IMR-90 (cell line): ENCODE data around the gene FAM3D. TPM values are rescaled to one million over a fixed set of nuclear protein-coding genes. Genes with fewer than 3 reads are reported as not detected.
A peak's percentile ranks its signal among the peaks of the same experiment; 100 is the strongest.

Experiments
- ATAC-seq: fragments of 200-7000 bp; cut with Tn5 transposase; 2 replicates; pipeline ENCODE4 v1.9.1; 2020; ENCODE audit warnings: low read depth, mild to moderate bottlenecking, moderate library complexity
- BruUV-seq: library from RNA; stranded (reverse); fragments of 400-500 nt; replicated peaks from 2 replicates; lab custom pipeline; 2021; lab: Mats Ljungman, UMichigan
- CTCF ChIA-PET: fragments of 300-600 bp; formaldehyde crosslinking; extraction: SDS; loops from one replicate; lab custom pipeline; 2021; ENCODE audit warnings: antibody characterized with exemption; lab: Yijun Ruan, JAX
- POLR2A ChIA-PET: fragments of 300-600 bp; sonication (Branson Sonifier 250); formaldehyde crosslinking; loops from one replicate; lab custom pipeline; 2022; ENCODE audit warnings: antibody characterized with exemption; ENCODE audit not compliant: unreplicated experiment; lab: Charles Lee
- DNase-seq: peaks from one replicate; pipeline ENCODE4 v3.0.0; 2013
- H2AFZ ChIP-seq: replicated peaks from 2 replicates; pipeline ENCODE3; 2013; ENCODE audit warnings: low read length, mild to moderate bottlenecking; ENCODE audit not compliant: poor library complexity
- H2AK5ac ChIP-seq: 2 replicates; pipeline ENCODE4 v1.6.1; 2013; ENCODE audit warnings: low read depth, low read length, inconsistent platforms
- H2AK9ac ChIP-seq: replicated peaks from 2 replicates; pipeline ENCODE3; 2013; ENCODE audit warnings: mild to moderate bottlenecking, low read depth, low read length, moderate library complexity; ENCODE audit not compliant: poor library complexity
- H2BK120ac ChIP-seq: 2 replicates; pipeline ENCODE4 v1.6.1; 2013; ENCODE audit warnings: low read depth, low read length, inconsistent platforms
- H2BK15ac ChIP-seq: 3 replicates; pipeline ENCODE4 v1.6.1; 2013; ENCODE audit warnings: low read depth, low read length, inconsistent platforms
- H2BK20ac ChIP-seq: 2 replicates; pipeline ENCODE4 v1.6.1; 2013; ENCODE audit warnings: low read depth, mild to moderate bottlenecking, inconsistent platforms, low read length, moderate library complexity
- H2BK5ac ChIP-seq: 2 replicates; pipeline ENCODE4 v1.6.1; 2013; ENCODE audit warnings: mild to moderate bottlenecking, low read depth, low read length, inconsistent platforms; ENCODE audit not compliant: poor library complexity, severe bottlenecking
- H3K14ac ChIP-seq: replicated peaks from 2 replicates; pipeline ENCODE4 v1.6.1; 2013; ENCODE audit warnings: low read depth, low read length, inconsistent platforms
- H3K18ac ChIP-seq: 2 replicates; pipeline ENCODE4 v1.6.1; 2013; ENCODE audit warnings: low read depth, low read length, control low read depth
- H3K23ac ChIP-seq: 2 replicates; pipeline ENCODE4 v1.6.1; 2013; ENCODE audit warnings: low read depth, low read length, inconsistent platforms
- H3K27ac ChIP-seq: 2 replicates; pipeline ENCODE4 v1.5.1; 2013; ENCODE audit warnings: mild to moderate bottlenecking, control low read depth, low read length; ENCODE audit not compliant: insufficient read depth
- H3K27me3 ChIP-seq: 2 replicates; pipeline ENCODE4 v1.6.1; 2013; ENCODE audit warnings: low read length; ENCODE audit not compliant: control insufficient read depth, insufficient read depth
- H3K36me3 ChIP-seq: 2 replicates; pipeline ENCODE4 v1.6.1; 2013; ENCODE audit warnings: low read length, mixed read lengths; ENCODE audit not compliant: control insufficient read depth, insufficient read depth
- H3K4ac ChIP-seq: 2 replicates; pipeline ENCODE4 v1.6.1; 2013; ENCODE audit warnings: low read depth, low read length, inconsistent platforms
- H3K4me1 ChIP-seq: 2 replicates; pipeline ENCODE4 v1.6.1; 2013; ENCODE audit warnings: low read length, mixed read lengths; ENCODE audit not compliant: control insufficient read depth, insufficient read depth
- H3K4me2 ChIP-seq: 2 replicates; pipeline ENCODE4 v1.6.1; 2013; ENCODE audit warnings: low read depth, mild to moderate bottlenecking, control low read depth, low read length, moderate library complexity
- H3K4me3 ChIP-seq: 2 replicates; pipeline ENCODE4 v1.5.1; 2013; ENCODE audit warnings: low read depth, mild to moderate bottlenecking, control low read depth, low read length, moderate library complexity; ENCODE audit not compliant: insufficient read depth
- H3K56ac ChIP-seq: 2 replicates; pipeline ENCODE4 v1.6.1; 2013; ENCODE audit warnings: low read length, inconsistent platforms; ENCODE audit not compliant: insufficient read depth; ENCODE audit errors: extremely low read depth
- H3K79me1 ChIP-seq, 2 experiments: 2 replicates each; pipeline ENCODE4 v1.6.1; 2013; ENCODE audit warnings: low read length in 2 of 2, inconsistent platforms in 1 of 2, low read depth in 1 of 2
- H3K9ac ChIP-seq: 2 replicates; pipeline ENCODE4 v1.6.1; 2013; ENCODE audit warnings: low read depth, low read length, control low read depth
- H3K9me1 ChIP-seq: 2 replicates; pipeline ENCODE4 v1.6.1; 2013; ENCODE audit warnings: low read length, inconsistent platforms; ENCODE audit not compliant: insufficient read depth
- H3K9me3 ChIP-seq: 2 replicates; pipeline ENCODE4 v1.6.1; 2013; ENCODE audit warnings: low read length; ENCODE audit not compliant: control insufficient read depth, insufficient read depth
- H4K20me1 ChIP-seq: 2 replicates; pipeline ENCODE4 v1.6.1; 2013; ENCODE audit warnings: low read length, inconsistent platforms; ENCODE audit not compliant: insufficient read depth
- H4K5ac ChIP-seq: 2 replicates; pipeline ENCODE4 v1.6.1; 2013; ENCODE audit warnings: mild to moderate bottlenecking, low read depth, low read length, control low read depth
- H4K8ac ChIP-seq, 2 experiments: 2 replicates each; pipeline ENCODE4 v1.6.1; 2013; ENCODE audit warnings: low read depth in 2 of 2, low read length in 2 of 2, control low read depth in 1 of 2, inconsistent platforms in 1 of 2
- H4K91ac ChIP-seq: 2 replicates; pipeline ENCODE4 v1.6.1; 2013; ENCODE audit warnings: low read depth, low read length, inconsistent platforms; ENCODE audit not compliant: insufficient read depth
- BHLHE40 ChIP-seq: fragments of 150-350 bp; IDR thresholded peaks from 2 replicates; pipeline ENCODE4 v1.6.1; 2016; ENCODE audit warnings: mild to moderate bottlenecking, low read depth, low read length
- CEBPB ChIP-seq: IDR thresholded peaks from 2 replicates; pipeline ENCODE4 v1.6.1; 2012; ENCODE audit warnings: low read depth, low read length, improper control_type of control experiment
- CHD1 ChIP-seq: IDR thresholded peaks from 2 replicates; pipeline ENCODE4 v1.6.1; 2012; ENCODE audit warnings: low read depth, low read length, improper control_type of control experiment
- CTCF ChIP-seq: conservative IDR thresholded peaks from 2 replicates; pipeline ENCODE4 v1.5.1; 2012; ENCODE audit warnings: mild to moderate bottlenecking, low read depth, low read length, improper control_type of control experiment
- ELK1 ChIP-seq: fragments of 150-350 bp; IDR thresholded peaks from 2 replicates; pipeline ENCODE4 v1.6.1; 2016; ENCODE audit warnings: low read depth, mild to moderate bottlenecking, low read length, moderate library complexity, borderline replicate concordance
- MAFK ChIP-seq: IDR thresholded peaks from 2 replicates; pipeline ENCODE4 v1.6.1; 2012; ENCODE audit warnings: low read depth, low read length, improper control_type of control experiment
- MAZ ChIP-seq: IDR thresholded peaks from 2 replicates; pipeline ENCODE4 v1.6.1; 2012; ENCODE audit warnings: low read depth, mild to moderate bottlenecking, low read length, improper control_type of control experiment, moderate library complexity, borderline replicate concordance
- MXI1 ChIP-seq: IDR thresholded peaks from 2 replicates; pipeline ENCODE4 v1.6.1; 2012; ENCODE audit warnings: low read depth, mild to moderate bottlenecking, low read length, moderate library complexity, borderline replicate concordance
- POLR2A ChIP-seq: IDR thresholded peaks from 2 replicates; pipeline ENCODE4 v1.6.1; 2012; ENCODE audit warnings: mild to moderate bottlenecking, low read depth, low read length
- RAD21 ChIP-seq: IDR thresholded peaks from 2 replicates; pipeline ENCODE4 v1.6.1; 2012; ENCODE audit warnings: low read length, improper control_type of control experiment
- RCOR1 ChIP-seq: IDR thresholded peaks from 2 replicates; pipeline ENCODE4 v1.6.1; 2012; ENCODE audit warnings: mild to moderate bottlenecking, low read length, improper control_type of control experiment; ENCODE audit not compliant: insufficient replicate concordance
- RFX5 ChIP-seq: IDR thresholded peaks from 2 replicates; pipeline ENCODE4 v1.8.0; 2012; ENCODE audit warnings: low read depth, mild to moderate bottlenecking, low read length, moderate library complexity
- SMC3 ChIP-seq: fragments of 150-350 bp; IDR thresholded peaks from 2 replicates; pipeline ENCODE4 v1.6.1; 2016; ENCODE audit warnings: low read depth, mild to moderate bottlenecking, antibody characterized with exemption, low read length, moderate library complexity
- USF2 ChIP-seq: fragments of 150-350 bp; IDR thresholded peaks from 2 replicates; pipeline ENCODE4 v1.6.1; 2017; ENCODE audit warnings: mild to moderate bottlenecking, antibody characterized with exemption, low read length, low read depth
- WGBS, 2 experiments: methylation state at CpG; one replicate each; pipeline versions ENCODE4 v1.1.5 to v1.1.7; 2013; ENCODE audit warnings: missing lambda C conversion rate in 2 of 2; ENCODE audit not compliant: insufficient read length in 1 of 2; ENCODE audit errors: extremely low coverage in 2 of 2; 5-methylcytosine and 5-hydroxymethylcytosine counted together
- dilution Hi-C: fragments of 300-500 bp; cut with HindIII; formaldehyde crosslinking; loops from one replicate; pipeline ENCODE4 v1.14.3; 2018; ENCODE audit warnings: low sequenced_read_pairs; ENCODE audit not compliant: unreplicated experiment
- in situ Hi-C: fragments of 300-500 bp; cut with MboI; formaldehyde crosslinking; loops from 3 replicates; pipeline ENCODE4 v1.14.3; 2019; ENCODE audit warnings: low sequenced_read_pairs, inconsistent platforms, mixed read lengths
- intact Hi-C: fragments of 100-400 bp; cut with micrococcal nuclease; formaldehyde crosslinking; loops from 2 replicates; pipeline ENCODE4 v1.10.0; 2022
- polyA plus RNA-seq, 3 experiments: library from polyadenylated mRNA; depleted of rRNA; stranded (reverse); fragments of >200 nt; gene quantifications; 2 replicates each; pipeline ENCODE4 v1.2.3, GENCODE V29; 2012; ENCODE audit warnings: low replicate concordance in 1 of 3
- total RNA-seq: library from RNA; depleted of rRNA; stranded (reverse); fragments of >200 nt; gene quantifications from 2 replicates; pipeline ENCODE4 v1.2.3, GENCODE V29; 2012

FAM3D gene
- total and polyA plus RNA-seq, 2 of the 4 experiments (the other 2 are of a cell fraction): not detected

- intact Hi-C loops (loop anchor here (5.0 kb wide), 1 partner anchor 39 kb away; no protein-coding TSS in a partner anchor), dilution Hi-C loops (no loop called here), in situ Hi-C loops (no loop called here)
- H3K4me3 ChIP-seq: no peak overlapping the region
- no peak overlapping the region for H4K91ac ChIP-seq
- TF ChIP-seq CHD1: no peak
- TF ChIP-seq MAZ: no peak
- TF ChIP-seq RCOR1: no peak
- TF ChIP-seq MAFK: no peak
- no peak for TF ChIP-seq POLR2A
- no peak for TF ChIP-seq RFX5
- no peak for TF ChIP-seq CEBPB
- TF ChIP-seq CTCF: no peak
- no peak for TF ChIP-seq SMC3
- TF ChIP-seq USF2: no peak
- TF ChIP-seq RAD21: no peak
- TF ChIP-seq ELK1: no peak
- no peak for TF ChIP-seq BHLHE40
- TF ChIP-seq MXI1: no peak
- no peak overlapping the region for H3K18ac ChIP-seq
- ATAC-seq (peak; percentile 38; the same call in 1 of the 2 replicates), DNase-seq (peak; percentile 46)
- H4K8ac ChIP-seq: no peak overlapping the region
- H3K27ac ChIP-seq: no peak overlapping the region
- H3K4me1 ChIP-seq: no peaks in the 10 kb centered on the region
- H3K9me1 ChIP-seq: no peaks in the 10 kb centered on the region
- peaks cover 5% of the 10 kb centered on the region; the same call in 1 of the 2 replicates for H3K9me3 ChIP-seq
- H2BK20ac ChIP-seq: no peak overlapping the region
- no peak overlapping the region for H3K9ac ChIP-seq
- no peak overlapping the region for H2AK9ac ChIP-seq
- peaks cover 28% of the 10 kb centered on the region for H3K27me3 ChIP-seq
- no peak overlapping the region for H3K4me2 ChIP-seq
- H2BK5ac ChIP-seq: no peak overlapping the region
- no CpG with 5 or more reads among the region's 3 CpGs for WGBS, 2 experiments
- ChIA-PET POLR2A (no interaction called here), CTCF (no interaction called here)
- no peak overlapping the region for H4K5ac ChIP-seq
- H2BK120ac ChIP-seq: no peak overlapping the region
- no peaks in the 10 kb centered on the region for H3K36me3 ChIP-seq
- no peaks in the 10 kb centered on the region; the same call in 1 of the 2 replicates for H4K20me1 ChIP-seq
- no peak overlapping the region for H2AFZ ChIP-seq
- no peak overlapping the region for H3K56ac ChIP-seq
- H2BK15ac ChIP-seq: no peak overlapping the region
- no peaks in the 10 kb centered on the region for H3K79me1 ChIP-seq
- no peak overlapping the region for H3K23ac ChIP-seq
- BruUV-seq: no TSS peak
- no peak overlapping the region for H2AK5ac ChIP-seq
- H3K4ac ChIP-seq: no peak overlapping the region
- no peak overlapping the region for H3K14ac ChIP-seq
These were observed 78.5 kb downstream of the FAM3D start for GRCh38 chr3:58588030-58588614.
